Epithelial cell of proximal tubule (primary cell): ENCODE results near the gene INPP4A. TPM values are rescaled to one million over a fixed set of nuclear protein-coding genes. Genes with fewer than 3 reads are reported as not detected.

Source experiments
- DNase-seq: peaks from one replicate; pipeline ENCODE4 v3.0.0-alpha.2; 2011; ENCODE audit warnings: low read depth
- H3K4me3 ChIP-seq: 2 replicates; pipeline ENCODE4 v1.5.1; 2011; ENCODE audit warnings: low read depth, mild to moderate bottlenecking, low read length
- total RNA-seq: library from RNA; depleted of rRNA; stranded (reverse); fragments of >200 nt; gene quantifications from 2 replicates; pipeline ENCODE4 v1.2.3, GENCODE V29; 2015
- TF ChIP-seq, protein P1 (sequence below): conservative IDR thresholded peaks from 2 replicates; pipeline ENCODE4 v1.5.1; 2012; ENCODE audit warnings: low read depth, mild to moderate bottlenecking, low read length

The INPP4A gene
- total RNA-seq, 1 donor from 2014 or later = 12.2 TPM

DNA sequence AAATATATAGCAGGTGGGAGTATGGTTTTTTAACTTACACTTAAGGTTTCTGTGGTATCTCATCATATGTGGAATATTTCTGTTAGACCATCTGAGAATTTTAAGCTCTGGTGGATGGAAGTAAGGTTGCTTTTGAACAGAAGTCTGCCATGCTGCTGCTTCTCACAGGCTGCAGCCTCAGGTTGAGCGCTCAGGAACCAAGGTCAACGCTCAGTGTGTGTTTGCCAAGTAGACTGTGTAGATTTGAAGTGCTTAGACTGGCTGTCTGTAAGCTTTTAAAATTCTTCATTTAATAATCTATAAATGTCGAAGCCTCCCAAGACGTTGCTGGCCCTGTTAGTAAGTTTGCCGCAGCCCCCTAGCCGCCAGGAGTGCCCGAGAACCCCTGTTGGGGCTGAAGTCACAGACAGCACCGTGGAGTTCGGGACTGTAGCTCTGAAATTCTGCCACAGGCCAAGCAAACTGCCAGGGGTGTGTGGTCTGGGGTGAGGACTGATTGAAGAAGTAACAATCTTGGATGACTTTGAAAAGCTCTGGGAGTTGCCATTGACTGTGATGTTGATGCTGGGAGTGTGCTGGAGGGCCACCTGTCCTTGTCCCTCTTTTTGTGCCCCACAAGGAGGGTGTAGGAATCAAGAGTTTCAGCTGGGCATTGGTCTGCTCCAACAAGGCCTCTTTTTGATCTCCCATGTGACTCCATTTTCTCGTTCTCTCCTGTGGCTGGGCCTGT lies 26.9 kb downstream of the INPP4A start:
- TF ChIP-seq, protein P1, sequence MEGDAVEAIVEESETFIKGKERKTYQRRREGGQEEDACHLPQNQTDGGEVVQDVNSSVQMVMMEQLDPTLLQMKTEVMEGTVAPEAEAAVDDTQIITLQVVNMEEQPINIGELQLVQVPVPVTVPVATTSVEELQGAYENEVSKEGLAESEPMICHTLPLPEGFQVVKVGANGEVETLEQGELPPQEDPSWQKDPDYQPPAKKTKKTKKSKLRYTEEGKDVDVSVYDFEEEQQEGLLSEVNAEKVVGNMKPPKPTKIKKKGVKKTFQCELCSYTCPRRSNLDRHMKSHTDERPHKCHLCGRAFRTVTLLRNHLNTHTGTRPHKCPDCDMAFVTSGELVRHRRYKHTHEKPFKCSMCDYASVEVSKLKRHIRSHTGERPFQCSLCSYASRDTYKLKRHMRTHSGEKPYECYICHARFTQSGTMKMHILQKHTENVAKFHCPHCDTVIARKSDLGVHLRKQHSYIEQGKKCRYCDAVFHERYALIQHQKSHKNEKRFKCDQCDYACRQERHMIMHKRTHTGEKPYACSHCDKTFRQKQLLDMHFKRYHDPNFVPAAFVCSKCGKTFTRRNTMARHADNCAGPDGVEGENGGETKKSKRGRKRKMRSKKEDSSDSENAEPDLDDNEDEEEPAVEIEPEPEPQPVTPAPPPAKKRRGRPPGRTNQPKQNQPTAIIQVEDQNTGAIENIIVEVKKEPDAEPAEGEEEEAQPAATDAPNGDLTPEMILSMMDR = no peak
- DNase-seq = no peak
- H3K4me3 ChIP-seq = no peak overlapping the region

DNA sequence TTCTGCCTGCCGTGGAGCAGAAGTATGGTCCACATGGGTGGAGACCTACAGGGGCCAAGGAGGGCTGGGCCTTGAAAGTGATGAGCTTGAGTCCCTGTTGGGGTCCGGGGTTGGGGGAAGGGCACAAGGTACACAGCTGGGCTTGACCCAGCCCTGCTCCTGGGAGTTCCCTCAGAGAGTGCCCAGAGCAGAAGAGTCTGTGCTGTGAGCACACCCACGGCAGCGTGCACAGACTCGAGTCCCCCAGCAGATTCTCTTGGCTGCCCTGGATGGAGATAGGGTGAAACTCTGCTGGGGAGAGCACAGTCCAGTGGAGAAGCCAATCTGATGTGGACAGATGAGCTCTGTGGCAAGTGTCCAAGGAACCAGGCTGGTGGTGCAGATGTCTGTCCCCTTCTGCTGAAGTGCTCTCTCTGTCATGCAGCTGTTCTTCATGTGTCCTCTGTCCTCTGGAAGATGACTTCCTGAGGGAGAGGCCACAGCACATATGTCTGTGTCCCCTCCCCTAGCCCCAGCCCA lies 27.5 kb downstream of the INPP4A start:
- TF ChIP-seq, protein P1 = no peak
- no peak for DNase-seq
- no peak overlapping the region for H3K4me3 ChIP-seq

DNA sequence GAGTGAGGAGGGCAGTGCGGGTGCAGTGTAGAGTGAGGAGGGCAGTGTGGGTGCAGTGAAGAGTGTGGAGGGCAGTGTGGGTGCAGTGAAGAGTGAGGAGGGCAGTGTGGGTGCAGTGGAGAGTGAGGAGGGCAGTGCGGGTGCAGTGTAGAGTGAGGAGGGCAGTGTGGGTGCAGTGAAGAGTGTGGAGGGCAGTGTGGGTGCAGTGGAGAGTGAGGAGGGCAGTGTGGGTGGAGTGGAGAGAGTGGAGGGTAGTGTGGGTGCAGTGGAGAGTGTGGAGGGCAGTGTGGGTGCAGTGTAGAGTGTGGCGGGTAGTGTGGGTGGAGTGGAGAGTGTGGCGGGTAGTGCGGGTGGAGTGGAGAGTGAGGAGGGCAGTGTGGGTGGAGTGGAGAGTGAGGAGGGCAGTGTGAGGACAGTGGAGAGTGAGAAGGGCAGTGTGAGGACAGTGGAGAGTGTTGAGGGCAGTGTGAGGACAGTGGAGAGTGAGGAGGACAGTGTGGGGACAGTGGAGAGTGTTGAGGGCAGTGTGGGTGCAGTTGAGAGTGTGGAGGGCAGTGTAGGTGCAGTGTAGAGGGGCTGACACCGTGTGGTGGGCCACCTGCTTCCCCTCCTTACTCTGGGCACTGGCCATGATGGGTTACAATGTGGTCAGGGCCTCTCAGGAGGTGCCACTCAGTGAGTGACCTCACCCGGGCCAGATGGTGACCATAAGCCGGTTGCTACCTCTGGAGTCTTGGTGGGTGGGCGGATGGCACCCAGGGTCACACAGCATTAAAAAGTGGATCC lies 28.5 kb downstream of the INPP4A start:
- no peak for DNase-seq
- H3K4me3 ChIP-seq = no peak overlapping the region
- TF ChIP-seq, protein P1 = no peak

DNA sequence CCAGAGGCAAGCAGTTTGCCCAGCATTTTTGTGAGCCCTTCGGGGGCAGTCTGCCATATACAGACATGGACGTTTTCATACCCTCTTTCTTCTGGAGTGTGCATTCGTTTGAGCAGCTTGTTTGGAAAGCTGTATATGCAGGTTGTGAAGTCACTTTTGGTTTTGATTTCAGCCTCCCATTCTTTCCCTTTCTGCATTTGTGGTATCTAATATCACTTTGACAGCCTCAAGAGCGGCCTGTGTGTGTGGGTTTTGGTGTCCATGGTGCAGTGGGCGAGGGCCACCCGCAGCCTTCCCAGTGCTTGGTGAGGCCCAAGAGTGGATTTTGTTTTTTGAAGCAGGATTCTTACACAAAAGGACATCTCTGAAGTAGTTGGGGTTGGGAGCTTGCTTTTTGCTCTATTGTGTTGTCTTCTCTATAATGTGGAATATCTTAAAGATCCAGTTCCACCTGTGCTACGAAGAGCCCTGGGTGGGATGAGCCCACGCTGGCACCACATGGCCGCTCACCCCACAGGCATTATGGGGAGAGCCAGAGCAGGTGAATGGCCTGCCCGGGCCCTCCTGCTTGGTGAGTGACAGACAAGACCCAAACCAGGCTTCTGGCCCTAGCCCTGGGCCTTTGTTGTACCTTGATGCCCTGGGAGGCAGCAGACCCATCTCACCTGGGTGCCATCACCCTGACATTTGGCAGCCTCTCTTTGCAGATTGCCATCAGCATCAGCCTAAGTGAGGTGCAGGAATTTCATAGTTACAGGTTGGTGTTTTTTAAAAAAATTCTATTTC lies 29.5 kb downstream of the INPP4A start:
- TF ChIP-seq, protein P1 = no peak
- DNase-seq = no peak

DNA sequence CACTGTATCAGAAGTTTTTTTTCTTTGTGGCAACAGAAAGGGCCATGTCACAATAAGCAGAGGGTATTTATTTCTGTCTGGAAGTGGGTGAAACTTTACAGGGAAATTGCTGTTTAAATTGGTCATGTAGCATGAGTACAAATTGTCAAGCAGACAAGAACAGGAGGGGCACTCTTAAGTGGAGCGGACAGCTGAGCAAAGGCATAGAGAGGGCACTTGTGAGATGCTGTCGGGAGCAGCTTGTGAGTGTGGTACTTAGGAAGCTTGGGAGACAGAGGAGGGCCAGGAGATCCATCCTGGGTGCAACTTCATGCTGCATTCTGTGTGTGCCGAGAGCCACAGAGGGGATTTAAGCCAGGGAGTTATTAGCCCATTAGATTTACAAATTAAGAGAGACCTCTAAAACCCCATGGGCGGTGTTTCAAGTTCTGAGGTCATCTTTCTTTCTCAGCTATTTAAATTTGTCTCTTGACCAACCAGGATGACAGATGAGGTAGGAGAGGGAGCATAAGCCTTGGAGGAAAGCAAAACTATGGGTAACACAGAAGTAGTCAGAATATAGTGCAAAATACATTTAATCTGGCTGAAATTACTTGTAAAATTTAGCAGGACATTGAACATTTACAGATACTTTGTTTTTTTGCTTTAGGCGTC lies 30.4 kb downstream of the INPP4A start:
- TF ChIP-seq, protein P1 = no peak
- DNase-seq = no peak
- no peak overlapping the region for H3K4me3 ChIP-seq

More for the DNA sequence above, 29.5 kb downstream of the INPP4A start:
- no peak overlapping the region for H3K4me3 ChIP-seq

DNA sequence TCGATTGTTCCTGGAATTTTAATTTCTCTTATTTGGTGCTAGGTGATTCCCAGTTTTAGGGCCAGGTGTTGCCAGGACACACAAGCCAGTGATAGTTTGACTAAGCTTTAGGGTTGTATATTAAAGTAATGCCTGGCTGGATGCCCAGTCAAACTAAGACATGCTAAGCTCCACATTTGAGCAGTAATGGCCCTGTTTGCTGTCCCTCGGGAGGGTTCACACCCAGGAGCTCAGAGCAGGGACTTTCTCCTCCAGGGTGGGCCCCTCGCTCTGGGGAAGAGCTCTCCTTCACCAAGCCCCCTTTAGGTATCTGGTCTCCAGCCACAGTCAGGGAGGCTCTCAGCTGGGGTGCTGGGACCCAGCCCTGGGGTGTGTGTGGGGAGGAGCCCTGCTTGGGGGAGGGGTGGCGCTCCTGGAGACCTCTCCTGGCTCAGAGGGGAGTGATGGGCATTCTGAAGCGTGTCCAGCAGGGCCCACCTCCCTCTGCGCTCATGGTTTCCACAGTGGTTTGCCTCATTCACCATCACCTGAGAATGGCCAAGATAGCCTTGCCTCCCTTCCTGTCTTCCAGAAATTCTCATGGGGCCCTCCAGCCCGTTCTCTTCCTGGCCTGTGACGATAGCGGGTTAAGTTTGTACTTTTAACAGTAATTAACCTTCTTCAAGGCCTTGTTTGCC lies 31.7 kb downstream of the INPP4A start:
- DNase-seq = no peak
- TF ChIP-seq, protein P1 = no peak
- no peak overlapping the region for H3K4me3 ChIP-seq
